Amygdala (tissue), 56 donors: ENCODE results near the gene ACTR1B.
"Not testable (repeated sequence)": the region's sequence is repeated elsewhere in the genome, so short reads cannot be mapped to it uniquely, and the experiment has no call there.

Experiments used
- DNase-seq, 56 donors: peaks; one replicate each; lab custom pipeline; 2025; lab: John Stamatoyannopoulos, UW

The ACTR1B gene

DNA sequence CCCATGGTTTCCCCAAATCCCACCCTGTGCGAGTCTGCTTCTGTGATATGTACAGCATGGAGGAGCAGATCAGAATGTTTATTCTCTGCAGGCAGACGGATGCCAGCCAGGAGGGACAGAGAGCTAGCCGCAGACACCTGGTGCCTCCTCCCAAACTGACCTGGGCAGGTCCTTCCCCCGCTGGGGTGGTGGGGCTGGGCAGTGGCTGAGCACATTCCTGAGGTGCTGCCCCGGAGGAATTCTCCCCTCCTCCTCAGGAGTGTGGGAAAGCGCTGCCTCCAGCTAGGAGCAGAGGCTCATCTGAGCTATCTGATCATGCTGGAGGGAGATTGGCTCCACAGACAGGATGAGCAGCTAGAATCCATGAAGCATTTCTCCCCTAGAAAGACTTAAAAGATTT lies 27.3 kb upstream of the ACTR1B start:
- DNase-seq = no peak

DNA sequence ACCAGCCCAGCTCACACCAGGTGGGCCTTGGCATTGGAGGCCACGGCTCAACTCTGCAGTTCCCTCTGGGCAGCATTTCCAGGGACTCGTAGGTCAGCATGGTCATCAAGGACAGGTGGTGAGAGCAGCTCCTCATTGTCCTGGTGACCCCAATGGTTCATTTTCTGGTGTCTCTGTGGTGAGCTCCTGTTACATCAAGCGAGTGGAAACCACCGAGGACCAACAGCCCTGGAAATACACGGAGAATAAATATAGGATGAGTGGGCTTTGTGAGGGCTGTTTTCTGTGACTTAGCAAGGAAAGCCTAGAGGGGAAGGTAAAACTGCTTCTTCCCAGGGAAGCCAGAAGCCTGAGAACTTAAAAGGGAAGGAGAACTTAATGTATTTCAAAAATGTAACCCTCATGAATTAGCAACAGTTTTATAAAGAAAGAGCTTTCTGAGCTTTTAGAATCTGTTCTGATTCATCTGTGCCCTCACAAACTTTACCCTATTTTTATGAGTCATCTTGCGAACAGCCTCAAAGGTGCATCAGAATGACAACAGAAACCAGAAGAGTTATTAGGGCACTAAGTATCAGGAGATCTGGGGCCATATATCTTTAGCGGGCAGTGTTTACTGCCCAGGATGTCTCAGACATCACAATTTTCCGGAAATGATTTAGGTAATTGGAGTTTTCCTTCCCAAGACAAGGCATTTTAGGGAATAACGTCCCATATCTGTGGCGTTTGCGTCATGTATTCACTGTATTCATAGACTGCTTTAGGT lies 24.4 kb upstream of the ACTR1B start:
- no peak for DNase-seq

DNA sequence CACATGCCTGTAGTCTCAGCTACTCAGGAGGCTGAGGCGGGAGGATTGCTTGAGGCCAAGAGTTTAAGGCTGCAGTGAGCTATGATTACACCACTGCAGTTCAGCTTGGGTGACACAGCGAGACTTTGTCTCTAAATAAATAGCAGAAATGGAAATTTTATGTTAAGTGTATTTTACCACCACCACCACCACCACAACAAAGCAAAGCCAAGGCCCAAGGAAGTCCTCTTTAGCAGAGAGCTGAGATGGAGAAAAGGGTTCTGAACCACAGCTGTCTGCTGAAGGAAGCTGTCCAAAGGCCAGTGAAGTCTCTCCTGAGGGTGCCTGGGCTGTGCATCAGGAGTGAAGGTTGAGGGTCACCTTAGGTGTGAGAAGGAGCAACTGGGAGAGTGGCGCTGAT lies 23.4 kb upstream of the ACTR1B start:
- DNase-seq = not testable (repeated sequence)

DNA sequence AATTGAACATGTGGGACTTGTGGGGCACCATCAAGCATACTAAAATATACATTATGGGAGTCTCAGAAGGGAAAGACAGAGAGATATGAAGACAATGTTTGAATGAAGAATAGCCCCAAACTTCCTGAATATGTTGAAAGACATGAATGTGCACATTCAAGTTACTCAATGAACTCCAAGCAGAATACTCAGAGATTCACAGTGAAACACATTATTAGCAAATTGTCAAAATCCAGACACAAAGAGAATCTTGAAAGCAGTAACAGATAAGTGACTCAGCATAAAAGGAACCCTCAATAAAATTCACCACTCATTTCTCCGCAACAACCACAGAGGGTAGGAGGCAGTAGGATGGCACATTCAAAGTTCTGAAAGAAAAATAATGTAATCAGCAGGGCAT lies 14.5 kb upstream of the ACTR1B start:
- no peak for DNase-seq

- no peak for DNase-seq
These were observed 13.6 kb upstream of the ACTR1B start for GRCh38 chr2:97677480-97677879.

GRCh38 chr2:97676620-97677019 lies 12.8 kb upstream of the ACTR1B start:
- no peak for DNase-seq

DNA sequence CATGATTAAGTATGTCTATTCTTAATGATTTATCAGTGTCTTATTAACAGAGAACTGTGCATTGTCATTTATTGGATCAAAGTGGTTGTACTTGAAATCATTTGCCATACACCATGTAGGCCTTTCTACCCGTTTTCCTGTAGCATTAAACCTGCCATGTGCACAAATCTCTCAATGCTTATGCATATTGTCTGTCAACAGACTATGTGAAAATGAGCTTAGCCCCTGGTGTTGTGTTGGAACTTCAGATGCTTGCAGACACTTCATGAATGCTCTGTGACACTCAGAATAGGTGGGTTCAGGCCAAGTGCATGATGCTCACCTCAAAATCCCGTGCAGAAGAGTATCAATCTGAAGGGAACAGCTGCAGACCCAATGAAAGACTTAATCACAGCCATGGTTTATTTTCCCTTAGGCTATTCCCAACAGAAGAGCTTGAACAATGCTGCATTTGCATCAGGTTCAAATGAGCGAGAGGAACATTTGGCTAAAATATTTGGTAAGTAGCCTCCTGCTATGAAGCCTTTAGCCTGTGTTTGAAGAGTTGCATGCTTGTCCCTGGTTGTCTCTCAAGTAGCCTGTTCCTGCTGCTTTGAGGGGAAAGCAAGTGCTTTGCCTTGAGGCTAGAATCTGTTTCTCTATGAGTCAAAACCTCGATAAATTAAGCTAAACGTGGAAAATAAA lies 11.7 kb upstream of the ACTR1B start:
- DNase-seq = no peak

GRCh38 chr2:97673915-97674283 lies 10.1 kb upstream of the ACTR1B start:
- DNase-seq = no peak

DNA sequence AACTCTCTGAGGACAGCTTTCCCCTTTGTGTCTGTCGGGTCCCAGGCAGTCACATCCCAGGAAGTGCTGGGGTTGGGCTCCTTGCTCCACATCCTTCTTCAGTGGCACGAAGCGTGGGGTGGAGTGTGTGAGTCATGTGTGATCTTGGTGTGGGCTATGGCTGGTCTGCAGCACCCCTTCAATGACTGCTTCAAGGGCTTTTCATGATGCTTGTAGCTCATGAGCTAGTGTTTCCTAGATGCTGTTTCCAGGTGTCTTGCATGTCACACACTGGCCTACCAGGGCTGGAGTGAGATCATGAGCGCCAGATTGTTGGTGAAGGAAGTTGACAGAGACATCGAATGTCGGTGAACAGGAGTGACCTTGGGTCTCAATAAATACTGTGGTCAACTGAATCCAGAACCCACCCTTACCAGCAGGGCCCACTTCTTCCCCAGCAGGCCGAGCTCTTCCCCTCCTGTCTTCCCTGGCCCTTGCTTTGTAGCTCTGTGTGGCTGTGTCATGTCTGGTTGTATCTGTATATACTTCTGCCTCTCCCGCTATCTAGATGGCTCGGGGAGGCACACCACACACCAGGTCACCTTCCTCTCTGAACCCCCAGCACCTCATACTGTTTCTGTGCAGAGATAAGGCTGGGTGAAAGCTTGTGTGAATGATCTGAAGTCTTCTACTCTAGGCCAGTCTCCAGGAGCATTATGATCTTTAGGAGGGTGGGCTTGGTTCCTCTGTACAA lies 9.5 kb upstream of the ACTR1B start:
- DNase-seq = no peak

- DNase-seq = not testable (repeated sequence)
These were observed 8.8 kb upstream of the ACTR1B start for GRCh38 chr2:97672606-97673140.

- no peak for DNase-seq
These were observed 7.7 kb upstream of the ACTR1B start for GRCh38 chr2:97671526-97671925.

DNA sequence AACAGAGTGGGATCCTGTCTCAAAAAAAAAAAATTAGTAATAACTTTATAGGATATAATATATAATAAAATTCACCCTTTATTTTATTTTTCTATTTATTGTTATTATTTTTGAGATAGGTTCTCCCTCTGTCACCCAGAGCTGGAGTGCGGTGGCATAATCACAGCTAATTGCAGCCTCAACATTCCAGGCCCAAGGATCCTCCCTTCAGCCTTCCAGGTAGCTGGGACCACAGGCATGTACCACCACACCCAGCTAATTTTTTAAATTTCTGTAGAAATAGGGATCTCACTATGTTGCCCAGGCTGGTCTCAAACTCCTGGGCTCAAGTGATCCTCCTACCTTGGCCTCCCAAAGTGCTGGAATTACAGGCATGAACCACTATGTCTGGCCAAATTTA lies 6.6 kb upstream of the ACTR1B start:
- no peak for DNase-seq

DNA sequence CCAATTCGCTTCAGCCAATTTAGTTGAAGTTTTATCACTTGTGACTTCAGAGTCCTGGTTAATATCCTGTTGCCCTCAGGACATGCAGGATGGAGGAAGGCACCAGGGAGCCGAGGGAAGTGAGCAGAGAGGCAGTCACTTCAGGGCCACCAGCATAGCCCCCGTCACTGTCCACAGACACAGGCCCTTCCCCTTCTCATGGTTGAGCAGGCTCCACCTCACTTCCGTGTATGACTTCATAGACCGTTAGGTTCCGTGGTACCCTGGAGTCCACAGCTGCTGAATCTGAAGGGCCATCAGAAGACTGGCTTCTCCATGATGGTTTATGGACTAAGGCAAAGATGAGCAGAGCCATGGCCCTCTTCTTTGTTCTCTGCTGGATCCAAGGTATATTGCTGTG lies 5.6 kb upstream of the ACTR1B start, which contains the start of gene C2orf92:
TSS of gene C2orf92 (plus strand) at position 266 of the 400 bp plus-strand sequence. CDS start at position 342, 76 bp downstream.
- DNase-seq = no peak

DNA sequence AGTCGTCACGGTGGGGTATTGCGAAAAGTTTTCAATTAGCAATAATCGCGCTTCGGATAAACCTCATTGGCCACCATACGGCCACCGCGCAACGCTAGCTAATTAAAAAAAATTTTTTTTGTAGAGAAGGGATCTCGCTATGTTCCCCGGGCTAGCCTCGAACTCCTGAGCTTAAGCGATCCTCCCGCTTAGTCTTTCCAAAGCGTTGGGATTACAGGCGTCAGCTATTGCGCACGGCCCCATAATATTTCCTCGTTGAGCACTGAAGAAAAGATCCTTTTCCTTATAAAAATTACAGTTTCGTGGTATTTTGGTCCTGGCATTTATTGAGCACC lies 759 bp upstream of the ACTR1B start:
- DNase-seq = no peak

GRCh38 chr2:97663626-97663961 lies 250 bp downstream of the ACTR1B start:
- DNase-seq = peak in 4 of 56 donors; percentile 39 to 69 (median 55)

- DNase-seq = peak in 42 of 56 donors; percentile 15 to 78 (median 60)
These were observed 784 bp downstream of the ACTR1B start for GRCh38 chr2:97662895-97663625.

- DNase-seq = peak in 1 of 56 donors; percentile 10
These were observed 1.4 kb downstream of the ACTR1B start for GRCh38 chr2:97662386-97662894.

GRCh38 chr2:97661927-97662326 lies 1.9 kb downstream of the ACTR1B start:
- no peak for DNase-seq

GRCh38 chr2:97660775-97661389 lies 3.0 kb downstream of the ACTR1B start:
- DNase-seq = no peak
